ENCODE data around the gene PLAAT2. TPM values are rescaled to one million over a fixed set of nuclear protein-coding genes. Genes with fewer than 3 reads are reported as not detected.

Gene PLAAT2
- total RNA-seq, 1 donor from 2014 or later: 0.29 TPM

GRCh38 chr11:63564056-63564774 is 1.0 kb upstream of the PLAAT2 start:
- no peak for DNase-seq (ENCODE audit: low read depth)
- TF ChIP-seq, protein P1, sequence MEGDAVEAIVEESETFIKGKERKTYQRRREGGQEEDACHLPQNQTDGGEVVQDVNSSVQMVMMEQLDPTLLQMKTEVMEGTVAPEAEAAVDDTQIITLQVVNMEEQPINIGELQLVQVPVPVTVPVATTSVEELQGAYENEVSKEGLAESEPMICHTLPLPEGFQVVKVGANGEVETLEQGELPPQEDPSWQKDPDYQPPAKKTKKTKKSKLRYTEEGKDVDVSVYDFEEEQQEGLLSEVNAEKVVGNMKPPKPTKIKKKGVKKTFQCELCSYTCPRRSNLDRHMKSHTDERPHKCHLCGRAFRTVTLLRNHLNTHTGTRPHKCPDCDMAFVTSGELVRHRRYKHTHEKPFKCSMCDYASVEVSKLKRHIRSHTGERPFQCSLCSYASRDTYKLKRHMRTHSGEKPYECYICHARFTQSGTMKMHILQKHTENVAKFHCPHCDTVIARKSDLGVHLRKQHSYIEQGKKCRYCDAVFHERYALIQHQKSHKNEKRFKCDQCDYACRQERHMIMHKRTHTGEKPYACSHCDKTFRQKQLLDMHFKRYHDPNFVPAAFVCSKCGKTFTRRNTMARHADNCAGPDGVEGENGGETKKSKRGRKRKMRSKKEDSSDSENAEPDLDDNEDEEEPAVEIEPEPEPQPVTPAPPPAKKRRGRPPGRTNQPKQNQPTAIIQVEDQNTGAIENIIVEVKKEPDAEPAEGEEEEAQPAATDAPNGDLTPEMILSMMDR (conservative IDR thresholded peaks at IDR 0.05; ENCODE audit: low read depth, low read length): no peak
- H3K4me3 ChIP-seq (ENCODE audit: low read depth, low read length): no peak overlapping the region

DNA sequence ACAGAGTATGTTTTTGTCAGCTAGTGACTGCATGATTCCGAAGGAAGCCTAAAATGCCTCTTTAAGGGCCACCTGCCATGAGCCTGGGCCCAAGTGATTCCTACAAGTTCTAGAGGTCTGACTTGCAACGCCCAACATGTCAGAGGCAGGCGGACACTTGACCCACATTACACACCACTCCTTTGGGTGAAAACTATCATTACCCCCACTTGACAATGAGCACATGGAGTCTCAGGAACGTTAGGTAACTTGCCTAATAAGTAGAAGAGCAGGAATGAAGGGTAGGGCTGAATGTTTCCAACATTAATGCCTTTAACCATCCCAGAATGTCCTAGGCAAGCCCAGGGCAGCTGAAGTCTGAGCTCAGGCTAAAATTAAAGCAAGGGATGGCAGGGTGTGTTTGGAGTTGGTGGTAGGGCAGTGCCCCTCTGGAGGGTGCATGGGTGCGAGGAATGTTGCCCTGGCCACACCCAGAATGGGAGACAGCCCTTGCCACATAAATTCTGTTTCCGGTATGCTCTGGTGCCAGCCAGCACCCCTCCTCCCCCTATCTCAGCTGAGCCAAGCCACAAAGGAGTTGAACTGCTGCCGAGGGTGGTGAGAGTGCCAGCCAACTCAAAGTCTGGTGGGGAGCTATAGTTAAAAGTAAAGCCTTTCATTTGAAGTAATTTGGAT is 2.5 kb downstream of the PLAAT2 start:
- TF ChIP-seq, protein P1 (conservative IDR thresholded peaks at IDR 0.05; ENCODE audit: low read depth, low read length): no peak
- H3K4me3 ChIP-seq (ENCODE audit: low read depth, low read length): no peak overlapping the region
- no peak for DNase-seq (ENCODE audit: low read depth)

- TF ChIP-seq, protein P1 (conservative IDR thresholded peaks at IDR 0.05; ENCODE audit: low read depth, low read length): no peak
- no peak for DNase-seq (ENCODE audit: low read depth)
These were observed 4.6 kb downstream of the PLAAT2 start for GRCh38 chr11:63558459-63559157.

DNA sequence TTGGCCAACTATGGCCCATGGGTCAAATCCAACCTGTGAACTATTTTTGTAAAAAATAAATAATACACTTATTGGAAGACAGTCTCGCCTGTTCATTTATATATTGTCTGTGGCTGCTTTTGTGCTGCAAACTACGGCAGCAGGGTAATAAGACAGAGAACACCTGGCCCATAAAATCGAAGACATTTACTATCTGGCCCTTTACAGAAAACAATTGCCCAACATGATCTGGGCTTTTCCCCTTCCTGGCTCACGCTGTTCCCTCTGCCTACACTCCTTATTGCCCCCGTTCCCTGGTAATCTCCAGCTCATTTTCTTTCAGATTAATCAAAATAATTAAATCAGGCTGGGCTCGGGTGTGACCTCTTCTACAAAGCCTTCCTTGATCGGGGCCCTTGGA is 5.6 kb downstream of the PLAAT2 start:
- no peak overlapping the region for H3K4me3 ChIP-seq (ENCODE audit: low read depth, low read length)

More at GRCh38 chr11:63558459-63559157, 4.6 kb downstream of the PLAAT2 start:
- no peak overlapping the region for H3K4me3 ChIP-seq (ENCODE audit: low read depth, low read length)

GRCh38 chr11:63556404-63557013 is 6.7 kb downstream of the PLAAT2 start:
- TF ChIP-seq, protein P1 (conservative IDR thresholded peaks at IDR 0.05; ENCODE audit: low read depth, low read length): no peak
- H3K4me3 ChIP-seq (ENCODE audit: low read depth, low read length): no peak overlapping the region
- DNase-seq (ENCODE audit: low read depth): no peak

More for the DNA sequence above, 5.6 kb downstream of the PLAAT2 start:
- DNase-seq (ENCODE audit: low read depth): no peak
- TF ChIP-seq, protein P1 (conservative IDR thresholded peaks at IDR 0.05; ENCODE audit: low read depth, low read length): no peak

- H3K4me3 ChIP-seq (ENCODE audit: low read depth, low read length): no peak overlapping the region
- TF ChIP-seq, protein P1 (conservative IDR thresholded peaks at IDR 0.05; ENCODE audit: low read depth, low read length): no peak
- no peak for DNase-seq (ENCODE audit: low read depth)
These were observed 8.3 kb downstream of the PLAAT2 start for GRCh38 chr11:63554877-63555223.

Measured in epithelial cell of proximal tubule (primary cell).